ENCODE measurements around the gene GSTM4. TPM values are rescaled to one million over a fixed set of nuclear protein-coding genes. Genes with fewer than 3 reads are reported as not detected.

The GSTM4 gene
- total RNA-seq, 1 donor, result 13.8 TPM

GRCh38 chr1:109622895-109623294 is 33.0 kb upstream of the GSTM4 start:
- Histone ChIP-seq H3K9me3 (ENCODE audit: low read depth, low read length) (no peaks in the 10 kb centered on the region), H3K4me1 (ENCODE audit: insufficient read depth, low read length) (peaks cover 41% of the 10 kb centered on the region), H3K4me2 (ENCODE audit: insufficient read depth, low read length) (peak overlapping the region; percentile 98), H3K36me3 (ENCODE audit: insufficient read depth, low read length) (peaks cover 20% of the 10 kb centered on the region), H3K27me3 (ENCODE audit: insufficient read depth, low read length) (no peaks in the 10 kb centered on the region), H4K20me1 (ENCODE audit: insufficient read depth, low read length) (peaks cover 49% of the 10 kb centered on the region), H3K27ac (ENCODE audit: low read depth, low read length) (peak overlapping the region; percentile 93), H2AFZ (ENCODE audit: low read length) (no peak overlapping the region), H3K79me2 (ENCODE audit: insufficient read depth, low read length) (peaks cover 63% of the 10 kb centered on the region), H3K4me3 (ENCODE audit: insufficient read depth, low read length) (no peak overlapping the region)
- TF ChIP-seq CTCF (IDR thresholded peaks at IDR 0.05; ENCODE audit: extremely low read depth, low read depth, low read length), result no peak
- DNase-seq (ENCODE audit: insufficient read length, low spot score, missing footprints), result no peak

- Histone ChIP-seq H3K27me3 (ENCODE audit: insufficient read depth, low read length) (no peaks in the 10 kb centered on the region), H2AFZ (ENCODE audit: low read length) (no peak overlapping the region), H3K4me1 (ENCODE audit: insufficient read depth, low read length) (peaks cover 41% of the 10 kb centered on the region), H3K9me3 (ENCODE audit: low read depth, low read length) (no peaks in the 10 kb centered on the region), H3K36me3 (ENCODE audit: insufficient read depth, low read length) (peaks cover 27% of the 10 kb centered on the region), H3K4me2 (ENCODE audit: insufficient read depth, low read length) (peak overlapping the region; percentile 61), H3K4me3 (ENCODE audit: insufficient read depth, low read length) (peak overlapping the region; percentile 46), H3K79me2 (ENCODE audit: insufficient read depth, low read length) (peaks cover 63% of the 10 kb centered on the region), H3K27ac (ENCODE audit: low read depth, low read length) (peak overlapping the region; percentile 93), H4K20me1 (ENCODE audit: insufficient read depth, low read length) (peaks cover 50% of the 10 kb centered on the region)
- no peak for TF ChIP-seq CTCF (IDR thresholded peaks at IDR 0.05; ENCODE audit: extremely low read depth, low read depth, low read length)
- peak; percentile 92 for DNase-seq (ENCODE audit: insufficient read length, low spot score, missing footprints)
Measured at GRCh38 chr1:109623601-109624161, 32.2 kb upstream of the GSTM4 start.

GRCh38 chr1:109624201-109625010 is 31.5 kb upstream of the GSTM4 start:
- Histone ChIP-seq H3K4me1 (ENCODE audit: insufficient read depth, low read length) (peaks cover 34% of the 10 kb centered on the region), H3K9me3 (ENCODE audit: low read depth, low read length) (no peaks in the 10 kb centered on the region), H3K4me2 (ENCODE audit: insufficient read depth, low read length) (peak overlapping the region; percentile 61), H3K4me3 (ENCODE audit: insufficient read depth, low read length) (no peak overlapping the region), H3K27me3 (ENCODE audit: insufficient read depth, low read length) (no peaks in the 10 kb centered on the region), H4K20me1 (ENCODE audit: insufficient read depth, low read length) (peaks cover 57% of the 10 kb centered on the region), H3K36me3 (ENCODE audit: insufficient read depth, low read length) (peaks cover 34% of the 10 kb centered on the region), H2AFZ (ENCODE audit: low read length) (no peak overlapping the region), H3K79me2 (ENCODE audit: insufficient read depth, low read length) (peaks cover 66% of the 10 kb centered on the region), H3K27ac (ENCODE audit: low read depth, low read length) (peak overlapping the region; percentile 93)
- DNase-seq (ENCODE audit: insufficient read length, low spot score, missing footprints), result peak; percentile 90
- no peak for TF ChIP-seq CTCF (IDR thresholded peaks at IDR 0.05; ENCODE audit: extremely low read depth, low read depth, low read length)

- Histone ChIP-seq H4K20me1 (ENCODE audit: insufficient read depth, low read length) (peaks cover 61% of the 10 kb centered on the region), H3K27ac (ENCODE audit: low read depth, low read length) (no peak overlapping the region), H3K9me3 (ENCODE audit: low read depth, low read length) (no peaks in the 10 kb centered on the region), H2AFZ (ENCODE audit: low read length) (no peak overlapping the region), H3K36me3 (ENCODE audit: insufficient read depth, low read length) (peaks cover 42% of the 10 kb centered on the region), H3K4me3 (ENCODE audit: insufficient read depth, low read length) (no peak overlapping the region), H3K79me2 (ENCODE audit: insufficient read depth, low read length) (peaks cover 61% of the 10 kb centered on the region), H3K4me1 (ENCODE audit: insufficient read depth, low read length) (peaks cover 32% of the 10 kb centered on the region), H3K27me3 (ENCODE audit: insufficient read depth, low read length) (no peaks in the 10 kb centered on the region), H3K4me2 (ENCODE audit: insufficient read depth, low read length) (no peak overlapping the region)
- TF ChIP-seq CTCF (IDR thresholded peaks at IDR 0.05; ENCODE audit: extremely low read depth, low read depth, low read length), result no peak
- no peak for DNase-seq (ENCODE audit: insufficient read length, low spot score, missing footprints)
Measured at GRCh38 chr1:109625176-109625575, 30.7 kb upstream of the GSTM4 start.
